ENCODE data around the gene C9orf72. TPM values are rescaled to one million over a fixed set of nuclear protein-coding genes. Genes with fewer than 3 reads are reported as not detected.
"Not testable (repeated sequence)": the region's sequence is repeated elsewhere in the genome, so short reads cannot be mapped to it uniquely, and the experiment has no call there.

The C9orf72 gene, protein sequence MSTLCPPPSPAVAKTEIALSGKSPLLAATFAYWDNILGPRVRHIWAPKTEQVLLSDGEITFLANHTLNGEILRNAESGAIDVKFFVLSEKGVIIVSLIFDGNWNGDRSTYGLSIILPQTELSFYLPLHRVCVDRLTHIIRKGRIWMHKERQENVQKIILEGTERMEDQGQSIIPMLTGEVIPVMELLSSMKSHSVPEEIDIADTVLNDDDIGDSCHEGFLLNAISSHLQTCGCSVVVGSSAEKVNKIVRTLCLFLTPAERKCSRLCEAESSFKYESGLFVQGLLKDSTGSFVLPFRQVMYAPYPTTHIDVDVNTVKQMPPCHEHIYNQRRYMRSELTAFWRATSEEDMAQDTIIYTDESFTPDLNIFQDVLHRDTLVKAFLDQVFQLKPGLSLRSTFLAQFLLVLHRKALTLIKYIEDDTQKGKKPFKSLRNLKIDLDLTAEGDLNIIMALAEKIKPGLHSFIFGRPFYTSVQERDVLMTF
- total RNA-seq (19.9 TPM), polyA plus RNA-seq (1 to 10 TPM; 5.9 to 9.3 (median 8.7) TPM)

DNA sequence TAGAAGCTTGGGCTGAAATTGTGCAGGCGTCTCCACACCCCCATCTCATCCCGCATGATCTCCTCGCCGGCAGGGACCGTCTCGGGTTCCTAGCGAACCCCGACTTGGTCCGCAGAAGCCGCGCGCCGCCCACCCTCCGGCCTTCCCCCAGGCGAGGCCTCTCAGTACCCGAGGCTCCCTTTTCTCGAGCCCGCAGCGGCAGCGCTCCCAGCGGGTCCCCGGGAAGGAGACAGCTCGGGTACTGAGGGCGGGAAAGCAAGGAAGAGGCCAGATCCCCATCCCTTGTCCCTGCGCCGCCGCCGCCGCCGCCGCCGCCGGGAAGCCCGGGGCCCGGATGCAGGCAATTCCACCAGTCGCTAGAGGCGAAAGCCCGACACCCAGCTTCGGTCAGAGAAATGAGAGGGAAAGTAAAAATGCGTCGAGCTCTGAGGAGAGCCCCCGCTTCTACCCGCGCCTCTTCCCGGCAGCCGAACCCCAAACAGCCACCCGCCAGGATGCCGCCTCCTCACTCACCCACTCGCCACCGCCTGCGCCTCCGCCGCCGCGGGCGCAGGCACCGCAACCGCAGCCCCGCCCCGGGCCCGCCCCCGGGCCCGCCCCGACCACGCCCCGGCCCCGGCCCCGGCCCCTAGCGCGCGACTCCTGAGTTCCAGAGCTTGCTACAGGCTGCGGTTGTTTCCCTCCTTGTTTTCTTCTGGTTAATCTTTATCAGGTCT, at the start of gene C9orf72:
Gene C9orf72, minus strand, starts transcription at position 564 of the 716 bp plus-strand sequence. CDS start 6,361 bp downstream, outside the sequence.
- peaks cover 6% of the 10 kb centered on the region for H3K4me1 ChIP-seq (ENCODE audit: control insufficient read depth, insufficient read depth, low read length, poor library complexity, severe bottlenecking)
- no peaks in the 10 kb centered on the region for H3K9me3 ChIP-seq (ENCODE audit: control insufficient read depth in 2 of 2, low read length in 2 of 2)
- Mint-ChIP-seq H3K27me3 (peaks cover 17% of the 10 kb centered on the region), H3K27ac (peak within 1 kb of the TSS; percentile 96 to 100 (median 99)), H3K4me3 (peak within 1 kb of the TSS; percentile 90 to 99 (median 96)), H3K36me3 (no peaks in the 10 kb centered on the region), H3K9me3 (peaks cover 0 to 2% (median 2%) of the 10 kb centered on the region in 7 donors), H3K4me1 (peaks cover 5 to 34% (median 22%) of the 10 kb centered on the region in 4 donors)
- no peaks in the 10 kb centered on the region for H3K27me3 ChIP-seq (ENCODE audit: control insufficient read depth, insufficient read depth, low read length)
- no peaks in the 10 kb centered on the region for H3K36me3 ChIP-seq (ENCODE audit: control insufficient read depth, insufficient read depth, low read length)
- H3K27ac ChIP-seq (ENCODE audit: insufficient read depth, low read length, poor library complexity, severe bottlenecking) = peak within 1 kb of the TSS; percentile 98
- DNase-seq (peak in 1 of 3 donors; percentile 70), ATAC-seq (ENCODE audit: low read depth in 2 of 2) (peak; percentile 77 to 78)
- H3K4me3 ChIP-seq (ENCODE audit: low read depth, low read length) = peak within 1 kb of the TSS; percentile 89

DNA sequence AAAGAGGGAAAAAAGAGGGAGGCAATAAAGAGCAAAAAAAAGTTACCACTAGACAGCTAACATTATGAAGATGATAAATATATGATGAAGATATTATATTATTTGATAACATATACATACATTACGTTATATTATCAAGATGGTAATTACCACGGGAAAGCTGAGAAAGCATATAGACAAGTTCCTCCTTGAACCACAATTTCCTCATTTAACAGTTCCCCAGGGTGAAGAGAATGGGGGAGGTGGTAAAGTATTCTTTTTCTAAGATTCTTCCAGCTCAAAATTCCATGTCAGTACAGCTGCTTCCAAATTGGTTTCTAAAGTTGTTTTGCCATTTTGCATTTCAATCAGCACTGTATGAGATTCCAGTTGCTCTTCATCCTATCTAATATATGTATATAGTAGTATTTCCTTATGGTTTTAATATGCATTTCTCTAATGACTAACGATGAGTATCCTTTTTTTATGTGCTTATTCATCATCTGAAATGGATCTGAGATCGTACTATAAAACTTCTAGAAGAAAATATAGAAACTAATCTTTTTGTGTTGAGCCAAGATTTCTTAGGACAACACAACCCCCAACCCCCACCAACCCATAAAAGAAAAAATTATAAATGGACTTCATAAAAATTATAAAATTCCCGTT, 49.5 kb upstream of the C9orf72 start:
- peaks cover 4% of the 10 kb centered on the region for H3K27me3 Mint-ChIP-seq
- no peaks in the 10 kb centered on the region for H3K36me3 Mint-ChIP-seq
- no peaks in the 10 kb centered on the region for H3K9me3 Mint-ChIP-seq
- H3K4me1 Mint-ChIP-seq = no peaks in the 10 kb centered on the region
- H3K36me3 ChIP-seq (ENCODE audit: control insufficient read depth, insufficient read depth, low read length) = no peaks in the 10 kb centered on the region
- H3K27ac Mint-ChIP-seq = no peak overlapping the region
- no peaks in the 10 kb centered on the region for H3K4me1 ChIP-seq (ENCODE audit: control insufficient read depth, insufficient read depth, low read length, poor library complexity, severe bottlenecking)
- no peaks in the 10 kb centered on the region for H3K27me3 ChIP-seq (ENCODE audit: control insufficient read depth, insufficient read depth, low read length)
- no peak overlapping the region for H3K4me3 ChIP-seq (ENCODE audit: low read depth, low read length)
- no peak overlapping the region for H3K4me3 Mint-ChIP-seq
- H3K27ac ChIP-seq (ENCODE audit: insufficient read depth, low read length, poor library complexity, severe bottlenecking) = no peak overlapping the region
- DNase-seq = no peak
- no peaks in the 10 kb centered on the region for H3K9me3 ChIP-seq (ENCODE audit: control insufficient read depth in 2 of 2, low read length in 2 of 2)
- no peak for ATAC-seq (ENCODE audit: low read depth in 2 of 2)

DNA sequence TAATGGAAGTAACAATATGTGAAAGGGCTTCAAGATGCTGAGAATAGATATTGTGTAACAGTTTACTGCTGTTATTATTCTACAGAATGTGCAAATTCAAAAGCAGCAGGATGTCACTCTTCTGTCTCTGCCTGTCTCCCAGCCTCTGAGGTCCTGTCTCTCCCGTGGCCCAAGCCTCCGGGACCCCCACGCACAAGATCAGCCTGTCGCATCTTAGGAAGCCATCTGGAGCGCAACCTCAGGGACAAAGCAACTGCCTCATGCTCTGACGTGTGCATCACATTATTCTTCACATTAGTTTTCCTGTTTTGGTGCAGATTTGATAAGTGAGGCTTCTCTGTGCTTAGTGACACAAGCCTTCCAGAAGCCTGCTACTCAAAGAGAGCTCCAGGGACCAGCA, 46.5 kb upstream of the C9orf72 start:
- no peaks in the 10 kb centered on the region for H3K36me3 ChIP-seq (ENCODE audit: control insufficient read depth, insufficient read depth, low read length)
- H3K27me3 Mint-ChIP-seq = peaks cover under 1% of the 10 kb centered on the region
- H3K4me1 Mint-ChIP-seq = no peaks in the 10 kb centered on the region
- no peak overlapping the region for H3K27ac ChIP-seq (ENCODE audit: insufficient read depth, low read length, poor library complexity, severe bottlenecking)
- H3K36me3 Mint-ChIP-seq = no peaks in the 10 kb centered on the region
- ATAC-seq (ENCODE audit: low read depth in 2 of 2) = no peak
- H3K9me3 Mint-ChIP-seq = no peaks in the 10 kb centered on the region
- no peaks in the 10 kb centered on the region for H3K9me3 ChIP-seq (ENCODE audit: control insufficient read depth in 2 of 2, low read length in 2 of 2)
- DNase-seq = no peak
- H3K4me3 ChIP-seq (ENCODE audit: low read depth, low read length) = no peak overlapping the region
- H3K4me3 Mint-ChIP-seq = no peak overlapping the region
- no peak overlapping the region for H3K27ac Mint-ChIP-seq
- no peaks in the 10 kb centered on the region for H3K4me1 ChIP-seq (ENCODE audit: control insufficient read depth, insufficient read depth, low read length, poor library complexity, severe bottlenecking)
- H3K27me3 ChIP-seq (ENCODE audit: control insufficient read depth, insufficient read depth, low read length) = peaks cover 3% of the 10 kb centered on the region

DNA sequence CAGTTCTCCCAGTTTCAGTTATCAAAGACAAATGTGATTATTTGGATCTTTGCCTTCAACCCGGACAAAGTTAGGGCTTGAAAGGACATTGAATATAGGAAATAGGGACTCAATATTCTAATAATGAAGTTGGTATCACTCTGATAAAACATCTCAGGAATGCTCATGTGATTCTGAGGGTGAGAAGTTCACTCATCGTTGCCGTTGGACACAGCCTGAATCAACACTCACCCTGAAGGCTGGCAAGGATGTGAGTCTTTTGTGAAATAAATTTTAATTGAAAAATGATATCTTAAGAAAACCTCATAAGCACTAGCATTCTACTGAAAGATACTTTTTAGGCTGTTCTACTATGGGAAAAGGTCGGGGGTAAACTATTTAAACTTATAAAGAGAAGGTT, 44.8 kb upstream of the C9orf72 start:
- no peak for DNase-seq
- H3K9me3 Mint-ChIP-seq = no peaks in the 10 kb centered on the region
- H3K4me1 ChIP-seq (ENCODE audit: control insufficient read depth, insufficient read depth, low read length, poor library complexity, severe bottlenecking) = no peaks in the 10 kb centered on the region
- no peaks in the 10 kb centered on the region for H3K36me3 Mint-ChIP-seq
- H3K27me3 Mint-ChIP-seq = peaks cover 5% of the 10 kb centered on the region
- H3K36me3 ChIP-seq (ENCODE audit: control insufficient read depth, insufficient read depth, low read length) = no peaks in the 10 kb centered on the region
- H3K27ac ChIP-seq (ENCODE audit: insufficient read depth, low read length, poor library complexity, severe bottlenecking) = no peak overlapping the region
- H3K9me3 ChIP-seq (ENCODE audit: control insufficient read depth in 2 of 2, low read length in 2 of 2) = no peaks in the 10 kb centered on the region
- no peak overlapping the region for H3K4me3 ChIP-seq (ENCODE audit: low read depth, low read length)
- no peak for ATAC-seq (ENCODE audit: low read depth in 2 of 2)
- H3K27ac Mint-ChIP-seq = no peak overlapping the region
- H3K4me3 Mint-ChIP-seq = no peak overlapping the region
- no peaks in the 10 kb centered on the region for H3K4me1 Mint-ChIP-seq
- H3K27me3 ChIP-seq (ENCODE audit: control insufficient read depth, insufficient read depth, low read length) = peaks cover 3% of the 10 kb centered on the region

DNA sequence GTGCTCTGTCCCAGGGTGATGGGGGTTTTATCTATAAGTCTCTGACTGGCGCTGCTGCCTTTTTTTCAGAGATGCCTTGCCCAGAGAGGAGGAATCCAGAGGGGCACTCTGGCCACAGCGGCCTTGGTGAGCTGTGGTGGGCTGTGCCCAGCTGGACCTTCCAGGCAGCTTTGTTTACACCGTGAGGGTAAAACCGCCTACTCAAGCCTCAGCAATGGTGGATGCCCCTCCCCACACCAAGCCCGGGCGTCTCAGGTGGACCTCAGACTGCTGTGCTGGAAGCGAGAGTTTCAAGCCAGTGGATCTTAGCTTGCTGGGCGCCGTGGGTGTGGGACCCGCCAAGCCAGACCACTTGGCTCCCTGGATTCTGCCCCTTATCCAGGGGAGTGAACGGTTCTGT, 41.3 kb upstream of the C9orf72 start:
- no peak overlapping the region for H3K4me3 ChIP-seq (ENCODE audit: low read depth, low read length)
- Mint-ChIP-seq H3K4me3 (no peak overlapping the region), H3K4me1 (no peaks in the 10 kb centered on the region), H3K27ac (no peak overlapping the region), H3K9me3 (no peaks in the 10 kb centered on the region), H3K27me3 (peaks cover 5% of the 10 kb centered on the region), H3K36me3 (no peaks in the 10 kb centered on the region)
- no peak overlapping the region for H3K27ac ChIP-seq (ENCODE audit: insufficient read depth, low read length, poor library complexity, severe bottlenecking)
- DNase-seq (no peak), ATAC-seq (ENCODE audit: low read depth in 2 of 2) (no peak)
- H3K4me1 ChIP-seq (ENCODE audit: control insufficient read depth, insufficient read depth, low read length, poor library complexity, severe bottlenecking) = no peaks in the 10 kb centered on the region
- H3K36me3 ChIP-seq (ENCODE audit: control insufficient read depth, insufficient read depth, low read length) = no peaks in the 10 kb centered on the region
- no peaks in the 10 kb centered on the region for H3K9me3 ChIP-seq (ENCODE audit: control insufficient read depth in 2 of 2, low read length in 2 of 2)
- peaks cover 3% of the 10 kb centered on the region for H3K27me3 ChIP-seq (ENCODE audit: control insufficient read depth, insufficient read depth, low read length)

DNA sequence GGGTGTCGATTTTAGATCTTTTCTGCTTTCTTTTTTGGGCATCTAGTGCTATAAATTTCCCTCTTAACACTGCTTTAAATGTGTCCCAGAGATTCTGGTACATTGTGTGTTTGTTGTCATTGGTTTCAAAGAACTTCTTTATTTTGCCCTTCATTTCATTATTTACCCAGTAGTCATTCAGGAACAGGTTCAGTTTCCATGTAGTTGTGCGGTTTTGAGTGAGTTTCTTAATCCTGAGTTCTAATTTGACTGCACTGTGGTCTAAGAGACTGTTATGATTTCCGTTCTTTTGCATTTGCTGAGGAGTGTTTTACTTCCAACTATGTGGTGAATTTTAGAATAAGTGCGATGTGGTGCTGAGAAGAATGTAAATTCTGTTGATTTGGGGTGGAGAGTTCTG, 38.8 kb upstream of the C9orf72 start:
- H3K27ac Mint-ChIP-seq = peak overlapping the region in 1 of 3 donors; percentile 93
- H3K27me3 ChIP-seq (ENCODE audit: control insufficient read depth, insufficient read depth, low read length); H3K4me1 Mint-ChIP-seq; H3K4me3 Mint-ChIP-seq; H3K27me3 Mint-ChIP-seq; H3K36me3 Mint-ChIP-seq; H3K4me1 ChIP-seq (ENCODE audit: control insufficient read depth, insufficient read depth, low read length, poor library complexity, severe bottlenecking); DNase-seq; H3K36me3 ChIP-seq (ENCODE audit: control insufficient read depth, insufficient read depth, low read length); H3K4me3 ChIP-seq (ENCODE audit: low read depth, low read length); H3K27ac ChIP-seq (ENCODE audit: insufficient read depth, low read length, poor library complexity, severe bottlenecking); H3K9me3 Mint-ChIP-seq; ATAC-seq (ENCODE audit: low read depth in 2 of 2); H3K9me3 ChIP-seq (ENCODE audit: control insufficient read depth in 2 of 2, low read length in 2 of 2): not testable (repeated sequence)

DNA sequence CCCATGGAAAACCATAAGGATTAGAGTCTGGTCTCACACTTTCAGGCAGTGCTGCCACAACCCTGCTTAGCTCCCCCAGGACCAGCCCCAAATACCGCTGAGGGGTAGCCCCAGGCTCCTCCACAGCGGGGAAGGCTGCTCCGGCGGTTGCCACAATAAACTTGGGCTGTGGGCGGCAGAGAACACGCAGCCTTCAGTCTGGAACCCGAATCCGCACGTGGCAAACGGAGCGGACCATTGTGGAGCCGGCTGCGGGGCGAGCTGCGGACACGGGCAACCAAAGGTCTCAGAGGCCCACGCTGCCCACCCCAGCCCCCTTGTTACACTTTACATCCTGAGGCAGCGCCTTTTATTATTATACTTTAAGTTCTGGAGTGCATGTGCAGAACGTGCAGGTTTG, 37.3 kb upstream of the C9orf72 start:
- no peak overlapping the region for H3K4me3 Mint-ChIP-seq
- Histone ChIP-seq H3K27me3 (ENCODE audit: control insufficient read depth, insufficient read depth, low read length) (no peaks in the 10 kb centered on the region), H3K27ac (ENCODE audit: insufficient read depth, low read length, poor library complexity, severe bottlenecking) (no peak overlapping the region), H3K36me3 (ENCODE audit: control insufficient read depth, insufficient read depth, low read length) (no peaks in the 10 kb centered on the region), H3K4me3 (ENCODE audit: low read depth, low read length) (no peak overlapping the region), H3K9me3 (ENCODE audit: control insufficient read depth in 2 of 2, low read length in 2 of 2) (no peaks in the 10 kb centered on the region), H3K4me1 (ENCODE audit: control insufficient read depth, insufficient read depth, low read length, poor library complexity, severe bottlenecking) (no peaks in the 10 kb centered on the region)
- no peak overlapping the region for H3K27ac Mint-ChIP-seq
- DNase-seq = no peak
- peaks cover 10% of the 10 kb centered on the region for H3K27me3 Mint-ChIP-seq
- no peaks in the 10 kb centered on the region for H3K4me1 Mint-ChIP-seq
- ATAC-seq (ENCODE audit: low read depth in 2 of 2) = no peak
- H3K9me3 Mint-ChIP-seq = peaks cover 0 to 4% (median 0%) of the 10 kb centered on the region in 7 donors
- H3K36me3 Mint-ChIP-seq = no peaks in the 10 kb centered on the region
